GM19372 (cell line): Measurements from ENCODE around the gene MAGEB4.

Experiments
- ATAC-seq: cut with Tn5 transposase; IDR thresholded peaks from one replicate; pipeline ENCODE4 v1.9.1; 2021; ENCODE audit warnings: mild to moderate bottlenecking, low read depth, moderate library complexity; ENCODE audit not compliant: unreplicated experiment

Gene MAGEB4

GRCh38 chrX:30282527-30282926 lies 40.7 kb downstream of the MAGEB4 start:
- no peak for ATAC-seq

- ATAC-seq, result no peak
These were observed 41.8 kb downstream of the MAGEB4 start for GRCh38 chrX:30283456-30284200.
